Trophoblast cell (in vitro differentiated cells and primary cell): ENCODE measurements around the gene TNS3.

Experiments
- DNase-seq, 2 donors: peaks; one replicate each; pipeline ENCODE4 v3.0.0-alpha.2; 2016
- H2AFZ ChIP-seq: 2 replicates; pipeline ENCODE4 v1.6.1; 2013; ENCODE audit warnings: low read length, moderate library complexity, mild to moderate bottlenecking; ENCODE audit not compliant: insufficient read depth, poor library complexity
- H2AK5ac ChIP-seq: 2 replicates; pipeline ENCODE4 v1.6.1; 2013; ENCODE audit warnings: mild to moderate bottlenecking, low read length
- H2BK120ac ChIP-seq: 2 replicates; pipeline ENCODE4 v1.6.1; 2013; ENCODE audit warnings: low read length, mild to moderate bottlenecking, moderate library complexity; ENCODE audit not compliant: insufficient read depth, poor library complexity
- H2BK12ac ChIP-seq: 2 replicates; pipeline ENCODE4 v1.6.1; 2013; ENCODE audit warnings: mild to moderate bottlenecking, low read length, moderate library complexity
- H2BK5ac ChIP-seq: 2 replicates; pipeline ENCODE4 v1.6.1; 2013; ENCODE audit warnings: low read length, low read depth, moderate library complexity, mild to moderate bottlenecking; ENCODE audit not compliant: poor library complexity
- H3K14ac ChIP-seq: 2 replicates; pipeline ENCODE4 v1.6.1; 2013; ENCODE audit warnings: mild to moderate bottlenecking, low read length
- H3K18ac ChIP-seq: 2 replicates; pipeline ENCODE4 v1.6.1; 2013; ENCODE audit warnings: mild to moderate bottlenecking, low read length
- H3K23ac ChIP-seq: 2 replicates; pipeline ENCODE4 v1.6.1; 2013; ENCODE audit warnings: low read length
- H3K27ac ChIP-seq: 2 replicates; pipeline ENCODE4 v1.5.1; 2013; ENCODE audit warnings: low read depth, mild to moderate bottlenecking, inconsistent platforms, low read length, moderate library complexity
- H3K27me3 ChIP-seq: 2 replicates; pipeline ENCODE4 v1.6.1; 2013; ENCODE audit warnings: inconsistent platforms, mild to moderate bottlenecking, low read length, moderate library complexity; ENCODE audit not compliant: insufficient read depth
- H3K36me3 ChIP-seq, 2 experiments: 1 replicate in 1 of 2; 2 replicates in 1 of 2; pipeline ENCODE4 v1.6.1; 2013; ENCODE audit warnings: low read length in 2 of 2, mild to moderate bottlenecking in 2 of 2, moderate library complexity in 1 of 2; ENCODE audit not compliant: insufficient read depth in 2 of 2, control insufficient read depth in 1 of 2
- H3K4ac ChIP-seq: 2 replicates; pipeline ENCODE4 v1.6.1; 2013; ENCODE audit warnings: low read depth, mild to moderate bottlenecking, low read length, moderate library complexity
- H3K4me1 ChIP-seq, 2 experiments: 1 replicate in 1 of 2; 2 replicates in 1 of 2; pipeline ENCODE4 v1.6.1; 2013; ENCODE audit warnings: low read length in 2 of 2, mild to moderate bottlenecking in 2 of 2, moderate library complexity in 1 of 2; ENCODE audit not compliant: insufficient read depth in 2 of 2, control insufficient read depth in 1 of 2
- H3K4me2 ChIP-seq: 2 replicates; pipeline ENCODE4 v1.6.1; 2013; ENCODE audit warnings: inconsistent platforms, mild to moderate bottlenecking, low read length, moderate library complexity
- H3K4me3 ChIP-seq: 2 replicates; pipeline ENCODE4 v1.5.1; 2013; ENCODE audit warnings: mild to moderate bottlenecking, low read depth, low read length, inconsistent platforms
- H3K79me1 ChIP-seq: one replicate; pipeline ENCODE4 v1.6.1; 2013; ENCODE audit warnings: low read length
- H3K79me2 ChIP-seq: 2 replicates; pipeline ENCODE4 v1.6.1; 2013; ENCODE audit warnings: low read length, mild to moderate bottlenecking; ENCODE audit not compliant: control insufficient read depth, insufficient read depth, poor library complexity
- H3K9ac ChIP-seq: 2 replicates; pipeline ENCODE4 v1.6.1; 2013; ENCODE audit warnings: mild to moderate bottlenecking, low read length
- H3K9me3 ChIP-seq: 2 replicates; pipeline ENCODE4 v1.6.1; 2013; ENCODE audit warnings: low read depth, mild to moderate bottlenecking, control low read depth, inconsistent platforms, low read length; ENCODE audit not compliant: insufficient read depth
- H4K12ac ChIP-seq: 2 replicates; pipeline ENCODE4 v1.6.1; 2013; ENCODE audit warnings: low read depth, mild to moderate bottlenecking, low read length, moderate library complexity
- H4K8ac ChIP-seq: 2 replicates; pipeline ENCODE4 v1.6.1; 2013; ENCODE audit warnings: low read depth, mild to moderate bottlenecking, low read length, moderate library complexity
- H4K91ac ChIP-seq: one replicate; pipeline ENCODE4 v1.6.1; 2013; ENCODE audit warnings: low read depth, mild to moderate bottlenecking, low read length, moderate library complexity
- WGBS: extraction: QIAGEN DNeasy Blood & Tissue Kit; methylation state at CpG from one replicate; pipeline ENCODE4 v1.1.7; 2013; ENCODE audit warnings: missing lambda C conversion rate; ENCODE audit not compliant: insufficient read length, insufficient coverage; ENCODE audit errors: extremely low coverage; 5-methylcytosine and 5-hydroxymethylcytosine counted together

Gene TNS3

GRCh38 chr7:47291461-47292081 is 290.3 kb downstream of the TNS3 start:
- no peak overlapping the region for H3K14ac ChIP-seq
- H3K79me2 ChIP-seq, result peaks cover 2% of the 10 kb centered on the region
- H3K27me3 ChIP-seq, result no peaks in the 10 kb centered on the region
- H4K91ac ChIP-seq, result no peak overlapping the region
- no CpG with 5 or more reads among the region's 4 CpGs for WGBS
- H3K36me3 ChIP-seq, result peaks cover 29 to 63% of the 10 kb centered on the region in 2 experiments
- no peak overlapping the region for H3K18ac ChIP-seq
- H3K27ac ChIP-seq, result peak overlapping the region; percentile 77
- no peak overlapping the region for H2AFZ ChIP-seq
- H3K79me1 ChIP-seq, result no peaks in the 10 kb centered on the region
- no peak overlapping the region for H2BK120ac ChIP-seq
- H3K4ac ChIP-seq, result no peak overlapping the region
- H3K9me3 ChIP-seq, result no peaks in the 10 kb centered on the region
- no peak overlapping the region for H4K8ac ChIP-seq
- no peak overlapping the region for H3K4me2 ChIP-seq
- no peak overlapping the region for H2BK12ac ChIP-seq
- no peak overlapping the region for H4K12ac ChIP-seq
- peaks cover 3 to 7% of the 10 kb centered on the region in 2 experiments for H3K4me1 ChIP-seq
- peak overlapping the region; percentile 1 for H2BK5ac ChIP-seq
- no peak overlapping the region for H3K23ac ChIP-seq
- H2AK5ac ChIP-seq, result no peak overlapping the region
- H3K4me3 ChIP-seq, result no peak overlapping the region
- no peak overlapping the region for H3K9ac ChIP-seq
- peak in 1 of 2 donors; percentile 53 for DNase-seq

GRCh38 chr7:47290867-47291266 is 291.0 kb downstream of the TNS3 start:
- H4K91ac ChIP-seq, result no peak overlapping the region
- H2BK120ac ChIP-seq, result no peak overlapping the region
- no peaks in the 10 kb centered on the region for H3K27me3 ChIP-seq
- no peak overlapping the region for H4K8ac ChIP-seq
- H3K4ac ChIP-seq, result no peak overlapping the region
- no peak overlapping the region for H3K4me3 ChIP-seq
- H3K4me2 ChIP-seq, result no peak overlapping the region
- no peak overlapping the region for H2BK12ac ChIP-seq
- no peak overlapping the region for H2BK5ac ChIP-seq
- no peak overlapping the region for H2AFZ ChIP-seq
- H2AK5ac ChIP-seq, result no peak overlapping the region
- H3K14ac ChIP-seq, result no peak overlapping the region
- H3K9ac ChIP-seq, result no peak overlapping the region
- no CpG with 5 or more reads among the region's 2 CpGs for WGBS
- H3K4me1 ChIP-seq, result peaks cover 3 to 7% of the 10 kb centered on the region in 2 experiments
- DNase-seq, result no peak
- no peak overlapping the region for H4K12ac ChIP-seq
- no peak overlapping the region for H3K18ac ChIP-seq
- H3K9me3 ChIP-seq, result no peaks in the 10 kb centered on the region
- H3K79me1 ChIP-seq, result no peaks in the 10 kb centered on the region
- H3K23ac ChIP-seq, result no peak overlapping the region
- peaks cover 33 to 67% of the 10 kb centered on the region in 2 experiments for H3K36me3 ChIP-seq
- no peak overlapping the region for H3K27ac ChIP-seq
- peaks cover 2% of the 10 kb centered on the region for H3K79me2 ChIP-seq

GRCh38 chr7:47290466-47290865 is 291.4 kb downstream of the TNS3 start:
- Histone ChIP-seq H3K9ac (no peak overlapping the region), H2AFZ (no peak overlapping the region), H4K12ac (no peak overlapping the region), H3K4me3 (no peak overlapping the region), H2BK12ac (no peak overlapping the region), H3K27ac (no peak overlapping the region), H3K27me3 (no peaks in the 10 kb centered on the region), H3K4ac (no peak overlapping the region), H3K18ac (no peak overlapping the region), H3K4me1 (peaks cover 3 to 7% of the 10 kb centered on the region in 2 experiments), H3K9me3 (no peaks in the 10 kb centered on the region), H2AK5ac (no peak overlapping the region), H4K8ac (no peak overlapping the region), H2BK120ac (no peak overlapping the region), H3K79me1 (no peaks in the 10 kb centered on the region), H3K14ac (no peak overlapping the region), H3K4me2 (no peak overlapping the region), H3K79me2 (peaks cover 2% of the 10 kb centered on the region), H3K23ac (no peak overlapping the region), H3K36me3 (peaks cover 33 to 66% of the 10 kb centered on the region in 2 experiments), H2BK5ac (no peak overlapping the region), H4K91ac (no peak overlapping the region)
- DNase-seq, result no peak
- no CpG with 5 or more reads among the region's 3 CpGs for WGBS

- H2BK120ac ChIP-seq, result no peak overlapping the region
- H4K12ac ChIP-seq, result no peak overlapping the region
- H3K9ac ChIP-seq, result no peak overlapping the region
- no peak overlapping the region for H2AFZ ChIP-seq
- no peak overlapping the region for H4K8ac ChIP-seq
- peaks cover 6 to 9% of the 10 kb centered on the region in 2 experiments for H3K4me1 ChIP-seq
- H2BK12ac ChIP-seq, result no peak overlapping the region
- no peak overlapping the region for H3K4me2 ChIP-seq
- no peaks in the 10 kb centered on the region for H3K79me1 ChIP-seq
- H3K36me3 ChIP-seq, result peaks cover 38 to 65% of the 10 kb centered on the region in 2 experiments
- no peak for DNase-seq
- no peak overlapping the region for H2BK5ac ChIP-seq
- H3K9me3 ChIP-seq, result peaks cover 3% of the 10 kb centered on the region
- H3K18ac ChIP-seq, result no peak overlapping the region
- H2AK5ac ChIP-seq, result no peak overlapping the region
- H3K4ac ChIP-seq, result no peak overlapping the region
- H3K14ac ChIP-seq, result no peak overlapping the region
- H3K27me3 ChIP-seq, result no peaks in the 10 kb centered on the region
- no peak overlapping the region for H3K4me3 ChIP-seq
- H3K79me2 ChIP-seq, result peaks cover 2% of the 10 kb centered on the region
- no peak overlapping the region for H3K27ac ChIP-seq
- H3K23ac ChIP-seq, result no peak overlapping the region
- no peak overlapping the region for H4K91ac ChIP-seq
- WGBS, result no CpG with 5 or more reads among the region's 6 CpGs
Measured at GRCh38 chr7:47288060-47288459, 293.9 kb downstream of the TNS3 start.
